ENCODE measurements around the gene IREB2.

The IREB2 gene

DNA sequence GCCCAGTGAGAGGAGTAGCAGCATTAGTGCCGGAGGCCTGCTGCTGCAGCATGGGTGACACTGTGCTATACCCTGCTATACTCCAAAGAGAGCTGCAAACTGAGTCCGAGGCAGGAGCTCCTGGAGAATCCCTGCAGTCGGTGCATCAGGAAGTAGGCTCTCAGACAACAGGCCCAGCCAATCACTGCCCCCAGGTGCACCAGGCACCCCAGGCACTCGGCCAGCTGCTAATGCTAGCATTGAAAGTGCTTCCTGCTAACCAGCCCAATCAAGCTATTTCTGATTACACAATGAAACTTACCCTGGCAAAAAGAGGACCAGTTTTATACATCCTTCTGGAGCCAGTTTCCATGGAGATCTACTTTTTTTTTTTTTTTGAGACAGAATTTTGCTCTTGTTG, 45.6 kb upstream of the IREB2 start:
- H3K27ac ChIP-seq (ENCODE audit: low read length), result no peak overlapping the region
- no peak overlapping the region for H3K9ac ChIP-seq (ENCODE audit: low read length)
- H3K4me1 ChIP-seq (ENCODE audit: low read length), result no peaks in the 10 kb centered on the region
- H2AFZ ChIP-seq (ENCODE audit: low read depth, low read length), result no peak overlapping the region
- H3K79me2 ChIP-seq (ENCODE audit: low read length), result no peaks in the 10 kb centered on the region
- H3K27me3 ChIP-seq (ENCODE audit: low read depth, low read length), result peaks cover 9% of the 10 kb centered on the region
- no peak for TF ChIP-seq EZH2phosphoT487 (IDR thresholded peaks at IDR 0.05; ENCODE audit: low read depth)
- TF ChIP-seq, protein P1, sequence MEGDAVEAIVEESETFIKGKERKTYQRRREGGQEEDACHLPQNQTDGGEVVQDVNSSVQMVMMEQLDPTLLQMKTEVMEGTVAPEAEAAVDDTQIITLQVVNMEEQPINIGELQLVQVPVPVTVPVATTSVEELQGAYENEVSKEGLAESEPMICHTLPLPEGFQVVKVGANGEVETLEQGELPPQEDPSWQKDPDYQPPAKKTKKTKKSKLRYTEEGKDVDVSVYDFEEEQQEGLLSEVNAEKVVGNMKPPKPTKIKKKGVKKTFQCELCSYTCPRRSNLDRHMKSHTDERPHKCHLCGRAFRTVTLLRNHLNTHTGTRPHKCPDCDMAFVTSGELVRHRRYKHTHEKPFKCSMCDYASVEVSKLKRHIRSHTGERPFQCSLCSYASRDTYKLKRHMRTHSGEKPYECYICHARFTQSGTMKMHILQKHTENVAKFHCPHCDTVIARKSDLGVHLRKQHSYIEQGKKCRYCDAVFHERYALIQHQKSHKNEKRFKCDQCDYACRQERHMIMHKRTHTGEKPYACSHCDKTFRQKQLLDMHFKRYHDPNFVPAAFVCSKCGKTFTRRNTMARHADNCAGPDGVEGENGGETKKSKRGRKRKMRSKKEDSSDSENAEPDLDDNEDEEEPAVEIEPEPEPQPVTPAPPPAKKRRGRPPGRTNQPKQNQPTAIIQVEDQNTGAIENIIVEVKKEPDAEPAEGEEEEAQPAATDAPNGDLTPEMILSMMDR (IDR thresholded peaks at IDR 0.05; ENCODE audit: low read depth, low read length), result no peak
- H3K36me3 ChIP-seq (replicated peaks; ENCODE audit: low read depth, low read length), result no peaks in the 10 kb centered on the region
- H3K4me3 ChIP-seq (ENCODE audit: low read length), result no peak overlapping the region
- H3K4me2 ChIP-seq (ENCODE audit: low read length), result no peak overlapping the region
- no peaks in the 10 kb centered on the region for H4K20me1 ChIP-seq (ENCODE audit: insufficient read depth, low read length)
- H3K9me3 ChIP-seq (ENCODE audit: insufficient read depth, low read length), result no peaks in the 10 kb centered on the region

DNA sequence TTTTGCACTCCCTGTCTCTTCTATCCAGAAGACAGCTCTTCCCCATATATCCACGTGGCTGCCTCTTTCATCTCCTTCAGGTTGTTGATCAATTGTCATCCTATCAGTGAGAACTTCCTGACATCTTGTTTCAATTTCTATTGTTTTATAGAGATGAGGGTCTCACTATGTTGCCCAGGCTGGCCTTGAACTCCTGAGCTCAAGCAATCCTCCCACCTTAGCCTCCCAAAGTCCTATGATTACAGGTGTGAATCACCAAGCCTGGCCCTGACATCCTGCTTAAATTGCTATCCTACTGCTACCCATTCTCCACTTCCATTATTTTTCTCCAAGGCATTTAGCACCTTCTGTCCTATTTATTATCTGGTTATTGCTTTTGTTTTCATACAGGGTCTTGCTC, 44.9 kb upstream of the IREB2 start:
- H3K27me3 ChIP-seq (ENCODE audit: low read depth, low read length), result peaks cover 3% of the 10 kb centered on the region; the same call in 1 of the 2 replicates
- H3K36me3 ChIP-seq (replicated peaks; ENCODE audit: low read depth, low read length), result no peaks in the 10 kb centered on the region
- no peak overlapping the region for H3K9ac ChIP-seq (ENCODE audit: low read length)
- no peaks in the 10 kb centered on the region for H3K9me3 ChIP-seq (ENCODE audit: insufficient read depth, low read length)
- TF ChIP-seq, protein P1 (IDR thresholded peaks at IDR 0.05; ENCODE audit: low read depth, low read length), result no peak
- no peak for TF ChIP-seq EZH2phosphoT487 (IDR thresholded peaks at IDR 0.05; ENCODE audit: low read depth)
- no peak overlapping the region for H2AFZ ChIP-seq (ENCODE audit: low read depth, low read length)
- H3K27ac ChIP-seq (ENCODE audit: low read length), result no peak overlapping the region
- no peaks in the 10 kb centered on the region for H3K79me2 ChIP-seq (ENCODE audit: low read length)
- no peak overlapping the region for H3K4me3 ChIP-seq (ENCODE audit: low read length)
- no peak overlapping the region for H3K4me2 ChIP-seq (ENCODE audit: low read length)
- H3K4me1 ChIP-seq (ENCODE audit: low read length), result no peaks in the 10 kb centered on the region
- H4K20me1 ChIP-seq (ENCODE audit: insufficient read depth, low read length), result no peaks in the 10 kb centered on the region

DNA sequence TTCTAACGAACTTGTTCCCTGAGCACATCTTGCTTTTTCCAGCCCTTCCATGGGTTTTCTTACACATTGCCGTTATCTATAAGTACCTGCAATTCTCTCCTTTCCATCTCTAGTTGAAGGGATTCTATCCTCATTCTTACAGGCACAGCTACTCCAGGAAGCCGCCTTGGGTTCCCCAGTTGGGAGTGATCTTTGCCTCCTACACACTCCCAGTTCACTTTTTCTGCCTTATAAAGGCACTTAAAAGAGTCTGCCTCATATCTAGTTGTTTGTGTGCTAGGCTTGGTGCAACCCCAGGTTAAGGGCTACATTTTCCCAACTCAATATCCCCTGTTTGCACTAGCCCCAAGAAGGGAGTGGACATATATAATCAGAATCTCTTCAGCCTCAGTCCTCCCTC, 44.0 kb upstream of the IREB2 start:
- H3K27ac ChIP-seq (ENCODE audit: low read length), result no peak overlapping the region
- no peaks in the 10 kb centered on the region for H4K20me1 ChIP-seq (ENCODE audit: insufficient read depth, low read length)
- no peaks in the 10 kb centered on the region for H3K36me3 ChIP-seq (replicated peaks; ENCODE audit: low read depth, low read length)
- H3K4me1 ChIP-seq (ENCODE audit: low read length), result no peaks in the 10 kb centered on the region
- no peak overlapping the region for H2AFZ ChIP-seq (ENCODE audit: low read depth, low read length)
- no peaks in the 10 kb centered on the region for H3K9me3 ChIP-seq (ENCODE audit: insufficient read depth, low read length)
- TF ChIP-seq EZH2phosphoT487 (IDR thresholded peaks at IDR 0.05; ENCODE audit: low read depth), result no peak
- TF ChIP-seq, protein P1 (IDR thresholded peaks at IDR 0.05; ENCODE audit: low read depth, low read length), result no peak
- no peak overlapping the region for H3K4me3 ChIP-seq (ENCODE audit: low read length)
- H3K9ac ChIP-seq (ENCODE audit: low read length), result no peak overlapping the region
- no peaks in the 10 kb centered on the region for H3K79me2 ChIP-seq (ENCODE audit: low read length)
- H3K4me2 ChIP-seq (ENCODE audit: low read length), result no peak overlapping the region
- H3K27me3 ChIP-seq (ENCODE audit: low read depth, low read length), result peaks cover 3% of the 10 kb centered on the region; the same call in 1 of the 2 replicates

DNA sequence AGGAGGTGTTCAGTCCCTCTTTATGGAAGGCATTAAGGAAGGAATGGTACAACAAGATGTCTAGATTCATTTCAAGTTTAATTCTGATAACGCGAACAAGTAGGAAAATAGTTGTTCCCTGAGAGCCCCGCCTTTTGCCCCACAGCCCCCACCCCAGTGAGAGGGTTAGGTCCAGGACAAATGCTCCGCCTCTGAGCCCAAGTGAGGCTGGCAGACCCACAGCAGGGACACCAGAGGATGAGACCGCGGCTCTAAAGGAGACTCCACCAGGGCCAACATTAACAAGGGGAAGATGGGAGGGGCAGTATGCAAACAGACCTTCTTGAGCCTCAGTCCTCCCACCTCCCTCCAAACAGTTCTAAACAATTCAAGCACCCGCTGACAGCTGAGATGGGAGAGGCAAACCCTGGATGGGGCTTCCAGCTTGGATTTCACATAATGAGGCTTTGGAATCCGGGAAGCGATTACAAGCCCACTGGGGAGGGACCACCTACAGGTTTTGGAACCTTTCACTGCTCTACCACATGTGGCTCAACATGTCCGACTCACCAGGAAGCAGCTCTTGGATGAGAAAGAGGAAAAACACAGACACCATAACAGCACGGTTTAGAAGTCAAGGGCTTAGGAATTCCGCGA, 42.9 kb upstream of the IREB2 start:
- H3K4me2 ChIP-seq (ENCODE audit: low read length), result no peak overlapping the region
- H3K27ac ChIP-seq (ENCODE audit: low read length), result no peak overlapping the region
- H3K36me3 ChIP-seq (replicated peaks; ENCODE audit: low read depth, low read length), result no peaks in the 10 kb centered on the region

More for the DNA sequence above, 42.9 kb upstream of the IREB2 start:
- Histone ChIP-seq H4K20me1 (ENCODE audit: insufficient read depth, low read length) (no peaks in the 10 kb centered on the region), H3K9ac (ENCODE audit: low read length) (no peak overlapping the region), H3K4me1 (ENCODE audit: low read length) (no peaks in the 10 kb centered on the region), H3K27me3 (ENCODE audit: low read depth, low read length) (0 out of 2 replicates have a peak, but pooled peaks cover 3% of the 10 kb centered on the region), H3K79me2 (ENCODE audit: low read length) (no peaks in the 10 kb centered on the region), H3K4me3 (ENCODE audit: low read length) (no peak overlapping the region), H3K9me3 (ENCODE audit: insufficient read depth, low read length) (no peaks in the 10 kb centered on the region), H2AFZ (ENCODE audit: low read depth, low read length) (no peak overlapping the region)
- no peak for TF ChIP-seq EZH2phosphoT487 (IDR thresholded peaks at IDR 0.05; ENCODE audit: low read depth)
- TF ChIP-seq, protein P1 (IDR thresholded peaks at IDR 0.05; ENCODE audit: low read depth, low read length), result no peak
